HepG2 (cell line): ENCODE measurements around the gene KCNK7. TPM values are rescaled to one million over a fixed set of nuclear protein-coding genes. Genes with fewer than 3 reads are reported as not detected.

Experiments
- ATF5 ChIP-seq: sonication (generic); formaldehyde crosslinking; IDR thresholded peaks from 2 replicates; pipeline ENCODE4 v1.4.0; 2020; ENCODE audit warnings: mild to moderate bottlenecking, low read depth, missing genetic modification reagents
- CCAR2 ChIP-seq: fragments of 200-400 bp; formaldehyde crosslinking; optimal IDR thresholded peaks from 2 replicates; pipeline ENCODE3; 2018; ENCODE audit warnings: low read depth, mild to moderate bottlenecking, low read length, moderate library complexity
- EHMT2 ChIP-seq: fragments of 200-600 bp; sonication (generic); IDR thresholded peaks from 2 replicates; pipeline ENCODE4 v1.7.0; 2017; ENCODE audit warnings: antibody characterized with exemption, low read depth, low read length, borderline replicate concordance
- HNF1B ChIP-seq: sonication (generic); formaldehyde crosslinking; IDR thresholded peaks from 2 replicates; pipeline ENCODE4 v1.5.1; 2020; ENCODE audit warnings: mild to moderate bottlenecking, moderate library complexity, missing genetic modification reagents
- HNF4G ChIP-seq, 2 experiments: sonication (generic) in 1 of 2; formaldehyde crosslinking in 1 of 2; IDR thresholded peaks; 2 replicates each; pipeline versions ENCODE4 v1.4.0 to v1.6.1; 2011 to 2020; ENCODE audit warnings: borderline replicate concordance in 2 of 2, low read depth in 2 of 2, mild to moderate bottlenecking in 2 of 2, low read length in 1 of 2, missing genetic modification reagents in 1 of 2, moderate library complexity in 1 of 2
- ISL2 ChIP-seq: sonication (generic); formaldehyde crosslinking; IDR thresholded peaks from 2 replicates; pipeline ENCODE4 v1.5.0; 2020; ENCODE audit warnings: missing genetic modification reagents
- JUN ChIP-seq: sonication (generic); formaldehyde crosslinking; IDR thresholded peaks from 2 replicates; pipeline ENCODE4 v1.4.0; 2020; ENCODE audit warnings: mild to moderate bottlenecking, missing genetic modification reagents
- PREB ChIP-seq: sonication (generic); formaldehyde crosslinking; IDR thresholded peaks from 2 replicates; pipeline ENCODE4 v1.4.0; 2020; ENCODE audit warnings: missing genetic modification reagents
- SUZ12 ChIP-seq: fragments of 150-350 bp; IDR thresholded peaks from 2 replicates; pipeline ENCODE4 v1.6.1; 2014; ENCODE audit warnings: low read depth, low read length
- ZNF205 ChIP-seq: IDR thresholded peaks from 2 replicates; pipeline ENCODE4 v1.6.1; 2018; ENCODE audit warnings: missing biosample characterization, missing genetic modification reagents
- ZNF331 ChIP-seq: sonication (generic); formaldehyde crosslinking; IDR thresholded peaks from 2 replicates; pipeline ENCODE4 v1.4.0; 2020; ENCODE audit warnings: missing genetic modification reagents
- ZNF337 ChIP-seq: sonication (generic); formaldehyde crosslinking; IDR thresholded peaks from 2 replicates; pipeline ENCODE4 v1.5.1; 2020; ENCODE audit warnings: missing genetic modification reagents, low read depth, mild to moderate bottlenecking, borderline replicate concordance
- ZNF547 ChIP-seq: sonication (generic); formaldehyde crosslinking; IDR thresholded peaks from 2 replicates; pipeline ENCODE4 v1.5.1; 2020; ENCODE audit warnings: mild to moderate bottlenecking, missing genetic modification reagents
- ZNF781 ChIP-seq: sonication (generic); formaldehyde crosslinking; IDR thresholded peaks from 2 replicates; pipeline ENCODE4 v1.5.1; 2020; ENCODE audit warnings: borderline replicate concordance, mild to moderate bottlenecking, missing genetic modification reagents; ENCODE audit errors: not compliant biosample characterization
- ZNF839 ChIP-seq: sonication (generic); formaldehyde crosslinking; IDR thresholded peaks from 2 replicates; pipeline ENCODE4 v1.4.0; 2020; ENCODE audit warnings: missing genetic modification reagents, mild to moderate bottlenecking, borderline replicate concordance
- polyA plus RNA-seq, 8 experiments: library from polyadenylated mRNA; depleted of rRNA in 3 of 8; stranded (reverse) in 7 of 8; unstranded in 1 of 8; fragments of >200 nt; fragmentation: Illumina TruSeq in 4 of 8; extraction: Trizol in 4 of 8; gene quantifications; 2 replicates each; pipeline versions ENCODE4 v1.2.1 to v1.2.3, GENCODE V29; 2011 to 2016; ENCODE audit warnings: low read depth in 4 of 8, missing spikeins in 1 of 8, mixed read lengths in 1 of 8; ENCODE audit not compliant: insufficient read depth in 1 of 8
- total RNA-seq, 5 experiments: library from RNA; depleted of rRNA; stranded (reverse); fragments of >200 nt; fragmentation: Illumina TruSeq; extraction: Trizol; gene quantifications; 2 replicates each; pipeline ENCODE4 v1.2.3, GENCODE V29; 2016; ENCODE audit warnings: low read depth in 1 of 5
- TF ChIP-seq, protein P1 (sequence below): sonication (generic); formaldehyde crosslinking; IDR thresholded peaks from 2 replicates; pipeline ENCODE4 v1.5.0; 2020; ENCODE audit warnings: missing genetic modification reagents
- TF ChIP-seq, protein P2 (sequence below): IDR thresholded peaks from 2 replicates; pipeline ENCODE4 v1.4.0; 2020; ENCODE audit warnings: mild to moderate bottlenecking, missing genetic modification reagents

The KCNK7 gene
- total and polyA plus RNA-seq, 2 of the 13 experiments (the other 11 are each of a cell fraction or from before 2014, with no cell fraction given), result 0.11 TPM; not detected in 1

- TF ChIP-seq ZNF331 (CRISPR knock-in tag) (peak; percentile 11), SUZ12 (no peak), ZNF839 (CRISPR knock-in tag) (no peak), ATF5 (CRISPR knock-in tag) (no peak), HNF4G (IDR thresholded peaks at IDR 0.05; ENCODE audit: borderline replicate concordance, low read depth, low read length) (peak; percentile 64; the same call in 1 of the 2 replicates), HNF4G (CRISPR knock-in tag; IDR thresholded peaks at IDR 0.05; ENCODE audit: borderline replicate concordance, low read depth) (no peak), ISL2 (CRISPR knock-in tag) (peak; percentile 48), ZNF547 (CRISPR knock-in tag) (peak; percentile 61; the same call in 1 of the 2 replicates), EHMT2 (no peak), JUN (CRISPR knock-in tag) (0 out of 2 replicates have a peak, but pooled peaks have one; percentile 38), PREB (CRISPR knock-in tag) (no peak), CCAR2 (peak; percentile 44), ZNF337 (CRISPR knock-in tag) (peak; percentile 38; the same call in 1 of the 2 replicates), ZNF205 (CRISPR knock-in tag) (no peak), ZNF781 (CRISPR knock-in tag) (no peak), HNF1B (peak; percentile 14; the same call in 1 of the 2 replicates)
- TF ChIP-seq, protein P1, sequence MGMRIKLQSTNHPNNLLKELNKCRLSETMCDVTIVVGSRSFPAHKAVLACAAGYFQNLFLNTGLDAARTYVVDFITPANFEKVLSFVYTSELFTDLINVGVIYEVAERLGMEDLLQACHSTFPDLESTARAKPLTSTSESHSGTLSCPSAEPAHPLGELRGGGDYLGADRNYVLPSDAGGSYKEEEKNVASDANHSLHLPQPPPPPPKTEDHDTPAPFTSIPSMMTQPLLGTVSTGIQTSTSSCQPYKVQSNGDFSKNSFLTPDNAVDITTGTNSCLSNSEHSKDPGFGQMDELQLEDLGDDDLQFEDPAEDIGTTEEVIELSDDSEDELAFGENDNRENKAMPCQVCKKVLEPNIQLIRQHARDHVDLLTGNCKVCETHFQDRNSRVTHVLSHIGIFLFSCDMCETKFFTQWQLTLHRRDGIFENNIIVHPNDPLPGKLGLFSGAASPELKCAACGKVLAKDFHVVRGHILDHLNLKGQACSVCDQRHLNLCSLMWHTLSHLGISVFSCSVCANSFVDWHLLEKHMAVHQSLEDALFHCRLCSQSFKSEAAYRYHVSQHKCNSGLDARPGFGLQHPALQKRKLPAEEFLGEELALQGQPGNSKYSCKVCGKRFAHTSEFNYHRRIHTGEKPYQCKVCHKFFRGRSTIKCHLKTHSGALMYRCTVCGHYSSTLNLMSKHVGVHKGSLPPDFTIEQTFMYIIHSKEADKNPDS (CRISPR knock-in tag), result no peak
- TF ChIP-seq, protein P2, sequence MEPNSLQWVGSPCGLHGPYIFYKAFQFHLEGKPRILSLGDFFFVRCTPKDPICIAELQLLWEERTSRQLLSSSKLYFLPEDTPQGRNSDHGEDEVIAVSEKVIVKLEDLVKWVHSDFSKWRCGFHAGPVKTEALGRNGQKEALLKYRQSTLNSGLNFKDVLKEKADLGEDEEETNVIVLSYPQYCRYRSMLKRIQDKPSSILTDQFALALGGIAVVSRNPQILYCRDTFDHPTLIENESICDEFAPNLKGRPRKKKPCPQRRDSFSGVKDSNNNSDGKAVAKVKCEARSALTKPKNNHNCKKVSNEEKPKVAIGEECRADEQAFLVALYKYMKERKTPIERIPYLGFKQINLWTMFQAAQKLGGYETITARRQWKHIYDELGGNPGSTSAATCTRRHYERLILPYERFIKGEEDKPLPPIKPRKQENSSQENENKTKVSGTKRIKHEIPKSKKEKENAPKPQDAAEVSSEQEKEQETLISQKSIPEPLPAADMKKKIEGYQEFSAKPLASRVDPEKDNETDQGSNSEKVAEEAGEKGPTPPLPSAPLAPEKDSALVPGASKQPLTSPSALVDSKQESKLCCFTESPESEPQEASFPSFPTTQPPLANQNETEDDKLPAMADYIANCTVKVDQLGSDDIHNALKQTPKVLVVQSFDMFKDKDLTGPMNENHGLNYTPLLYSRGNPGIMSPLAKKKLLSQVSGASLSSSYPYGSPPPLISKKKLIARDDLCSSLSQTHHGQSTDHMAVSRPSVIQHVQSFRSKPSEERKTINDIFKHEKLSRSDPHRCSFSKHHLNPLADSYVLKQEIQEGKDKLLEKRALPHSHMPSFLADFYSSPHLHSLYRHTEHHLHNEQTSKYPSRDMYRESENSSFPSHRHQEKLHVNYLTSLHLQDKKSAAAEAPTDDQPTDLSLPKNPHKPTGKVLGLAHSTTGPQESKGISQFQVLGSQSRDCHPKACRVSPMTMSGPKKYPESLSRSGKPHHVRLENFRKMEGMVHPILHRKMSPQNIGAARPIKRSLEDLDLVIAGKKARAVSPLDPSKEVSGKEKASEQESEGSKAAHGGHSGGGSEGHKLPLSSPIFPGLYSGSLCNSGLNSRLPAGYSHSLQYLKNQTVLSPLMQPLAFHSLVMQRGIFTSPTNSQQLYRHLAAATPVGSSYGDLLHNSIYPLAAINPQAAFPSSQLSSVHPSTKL, result 0 out of 2 replicates have a peak, but pooled peaks have one; percentile 22
These were observed 19.8 kb upstream of the KCNK7 start, which contains the start of gene PCNX3 (continued) for GRCh38 chr11:65615229-65615949.
